Smooth muscle cell (in vitro differentiated cells): ENCODE results near the gene EPS15. TPM values are rescaled to one million over a fixed set of nuclear protein-coding genes. Genes with fewer than 3 reads are reported as not detected.

Source experiments
- DNase-seq: peaks from one replicate; lab custom pipeline; 2025; ENCODE audit not compliant: unreplicated experiment; lab: John Stamatoyannopoulos, UW
- H2AFZ ChIP-seq: fragments of 200-600 bp; sonication (generic); 2 replicates; pipeline ENCODE4 v1.6.0; 2016; ENCODE audit warnings: antibody characterized with exemption, low read depth, mild to moderate bottlenecking
- H3F3A ChIP-seq: fragments of 200-600 bp; sonication (generic); 2 replicates; pipeline ENCODE4 v1.6.0; 2017; ENCODE audit warnings: antibody characterized with exemption, low read depth
- H3K27ac ChIP-seq: fragments of 200-600 bp; sonication (generic); 2 replicates; pipeline ENCODE4 v1.5.1; 2016; ENCODE audit warnings: low read depth, mild to moderate bottlenecking
- H3K27me3 ChIP-seq: fragments of 200-600 bp; sonication (generic); 2 replicates; pipeline ENCODE4 v1.6.1; 2016; ENCODE audit warnings: low read depth, mild to moderate bottlenecking
- H3K36me3 ChIP-seq: fragments of 200-600 bp; sonication (generic); 2 replicates; pipeline ENCODE4 v1.5.1; 2016; ENCODE audit warnings: low read depth
- H3K4me1 ChIP-seq: fragments of 200-600 bp; sonication (generic); 2 replicates; pipeline ENCODE4 v1.5.1; 2016; ENCODE audit warnings: low read depth
- H3K4me2 ChIP-seq: fragments of 200-600 bp; sonication (generic); 2 replicates; pipeline ENCODE4 v1.6.0; 2016; ENCODE audit warnings: mild to moderate bottlenecking
- H3K4me3 ChIP-seq: fragments of 200-600 bp; sonication (generic); 2 replicates; pipeline ENCODE4 v1.5.1; 2016; ENCODE audit warnings: mild to moderate bottlenecking
- H3K79me2 ChIP-seq: fragments of 200-600 bp; sonication (generic); 2 replicates; pipeline ENCODE4 v1.6.0; 2016; ENCODE audit warnings: low read depth, mild to moderate bottlenecking
- H3K9ac ChIP-seq: fragments of 200-600 bp; sonication (generic); 2 replicates; pipeline ENCODE4 v1.6.0; 2016; ENCODE audit warnings: low read depth
- H3K9me3 ChIP-seq: fragments of 200-600 bp; sonication (generic); replicated peaks from 2 replicates; pipeline ENCODE4 v1.5.1; 2016; ENCODE audit warnings: low read depth
- H4K20me1 ChIP-seq: fragments of 200-600 bp; sonication (generic); 2 replicates; pipeline ENCODE4 v1.6.0; 2016; ENCODE audit warnings: low read depth
- WGBS: methylation state at CpG from one replicate; pipeline ENCODE4 v1.1.7; 2016; ENCODE audit warnings: low lambda C conversion rate; 5-methylcytosine and 5-hydroxymethylcytosine counted together
- polyA plus RNA-seq: library from polyadenylated mRNA; unstranded; fragments of >200 nt; fragmentation: Nextera tagmentation; extraction: Ambion mirVana; gene quantifications from 2 replicates; pipeline ENCODE4 v1.2.1, GENCODE V29; 2016
- total RNA-seq: library from RNA; depleted of rRNA; stranded (reverse); fragments of >200 nt; gene quantifications from 2 replicates; pipeline ENCODE4 v1.2.3, GENCODE V29; 2014
- TF ChIP-seq, protein P1 (sequence below): fragments of 200-600 bp; sonication (generic); IDR thresholded peaks from 2 replicates; pipeline ENCODE4 v1.5.1; 2017; ENCODE audit warnings: borderline replicate concordance, mild to moderate bottlenecking, antibody characterized with exemption; ENCODE audit not compliant: insufficient read depth, poor library complexity, severe bottlenecking

The EPS15 gene
- total and polyA plus RNA-seq, 2 experiments from 2014 or later: 9.0 to 54.3 TPM

DNA sequence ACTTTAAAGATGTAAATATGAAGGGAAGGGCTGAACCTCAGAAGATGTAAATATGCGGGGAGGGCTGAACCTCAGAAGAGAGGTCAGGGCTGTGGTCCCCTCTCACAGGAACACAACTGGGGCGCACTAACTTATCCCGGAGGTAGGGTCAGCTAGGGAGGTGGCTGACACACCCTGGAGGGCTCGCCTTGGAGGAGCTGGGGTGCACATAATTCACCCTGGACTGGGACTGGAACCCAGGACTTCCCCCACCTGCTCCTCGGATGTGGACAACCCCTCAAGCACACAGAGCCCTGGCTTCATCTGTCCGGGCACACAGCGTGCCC lies 174.8 kb downstream of the EPS15 start:
- H4K20me1 ChIP-seq: no peaks in the 10 kb centered on the region
- no peaks in the 10 kb centered on the region for H3K36me3 ChIP-seq
- TF ChIP-seq, protein P1, sequence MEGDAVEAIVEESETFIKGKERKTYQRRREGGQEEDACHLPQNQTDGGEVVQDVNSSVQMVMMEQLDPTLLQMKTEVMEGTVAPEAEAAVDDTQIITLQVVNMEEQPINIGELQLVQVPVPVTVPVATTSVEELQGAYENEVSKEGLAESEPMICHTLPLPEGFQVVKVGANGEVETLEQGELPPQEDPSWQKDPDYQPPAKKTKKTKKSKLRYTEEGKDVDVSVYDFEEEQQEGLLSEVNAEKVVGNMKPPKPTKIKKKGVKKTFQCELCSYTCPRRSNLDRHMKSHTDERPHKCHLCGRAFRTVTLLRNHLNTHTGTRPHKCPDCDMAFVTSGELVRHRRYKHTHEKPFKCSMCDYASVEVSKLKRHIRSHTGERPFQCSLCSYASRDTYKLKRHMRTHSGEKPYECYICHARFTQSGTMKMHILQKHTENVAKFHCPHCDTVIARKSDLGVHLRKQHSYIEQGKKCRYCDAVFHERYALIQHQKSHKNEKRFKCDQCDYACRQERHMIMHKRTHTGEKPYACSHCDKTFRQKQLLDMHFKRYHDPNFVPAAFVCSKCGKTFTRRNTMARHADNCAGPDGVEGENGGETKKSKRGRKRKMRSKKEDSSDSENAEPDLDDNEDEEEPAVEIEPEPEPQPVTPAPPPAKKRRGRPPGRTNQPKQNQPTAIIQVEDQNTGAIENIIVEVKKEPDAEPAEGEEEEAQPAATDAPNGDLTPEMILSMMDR: no peak
- no peaks in the 10 kb centered on the region for H3K79me2 ChIP-seq
- H3K9me3 ChIP-seq: no peaks in the 10 kb centered on the region
- H3K4me3 ChIP-seq: no peak overlapping the region
- peak overlapping the region; percentile 78 for H3K4me2 ChIP-seq
- no peak overlapping the region for H3K9ac ChIP-seq
- DNase-seq: no peak
- H3K27me3 ChIP-seq: peaks cover 42% of the 10 kb centered on the region
- no peak overlapping the region for H2AFZ ChIP-seq
- 81% methylated on average over 7 of the region's 7 CpGs for WGBS
- H3F3A ChIP-seq: no peaks in the 10 kb centered on the region
- no peak overlapping the region for H3K27ac ChIP-seq
- no peaks in the 10 kb centered on the region for H3K4me1 ChIP-seq

DNA sequence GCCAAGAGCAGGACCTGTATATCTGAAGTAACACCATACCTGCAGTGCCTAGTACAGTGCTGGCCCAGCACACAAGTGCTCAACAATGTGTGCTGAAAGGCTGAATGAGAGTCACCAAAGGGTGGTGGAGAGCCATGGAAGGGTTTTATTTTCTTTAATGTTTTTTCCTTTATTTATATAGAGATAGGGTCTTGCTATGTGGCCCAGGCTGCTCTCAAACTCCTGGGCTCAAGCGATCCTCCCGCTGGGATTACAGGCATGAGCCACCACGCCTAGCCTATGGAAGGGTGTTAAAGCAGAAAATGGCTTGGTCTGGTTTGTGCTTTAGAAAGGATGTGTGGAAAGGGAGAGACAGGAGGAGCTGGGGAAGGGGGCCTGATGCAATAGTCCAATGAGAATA lies 175.4 kb downstream of the EPS15 start:
- no peak overlapping the region for H3K27ac ChIP-seq
- 89% methylated on average over 3 of the region's 3 CpGs for WGBS

DNA sequence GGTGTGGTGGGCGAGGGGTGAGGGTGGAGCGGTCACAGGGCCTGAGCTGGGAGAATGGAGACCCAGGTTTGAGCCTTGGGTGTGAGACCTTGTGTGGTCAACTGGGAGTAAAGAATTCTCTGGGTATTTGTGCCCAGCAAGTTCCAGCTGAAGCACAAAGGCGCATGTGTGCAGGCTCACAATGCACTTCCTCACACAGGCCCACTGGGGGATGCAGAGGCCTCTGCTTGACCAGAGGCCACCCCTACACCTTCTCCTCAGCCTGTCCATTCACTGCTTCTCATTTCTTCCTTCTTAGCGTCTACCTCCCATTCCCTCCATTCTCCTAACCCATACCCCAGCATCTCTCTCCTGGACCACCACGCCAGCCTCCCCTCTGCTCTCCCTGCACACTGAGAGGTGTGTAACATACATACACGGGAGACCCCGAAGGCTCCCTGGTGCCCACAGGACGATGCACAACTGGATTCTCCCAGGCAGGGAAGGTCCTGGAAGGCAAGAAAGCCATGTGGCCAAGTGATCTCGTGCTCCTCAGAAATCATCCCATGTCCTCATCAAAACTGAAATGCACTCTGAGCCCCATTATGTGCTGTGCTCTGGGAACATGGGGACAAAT lies 176.4 kb downstream of the EPS15 start:
- Histone ChIP-seq H3K9me3 (no peaks in the 10 kb centered on the region), H3K36me3 (no peaks in the 10 kb centered on the region), H3K79me2 (no peaks in the 10 kb centered on the region), H4K20me1 (no peaks in the 10 kb centered on the region), H3K9ac (no peak overlapping the region), H3K27me3 (peaks cover 42% of the 10 kb centered on the region), H3K27ac (no peak overlapping the region), H3F3A (no peaks in the 10 kb centered on the region), H3K4me2 (no peak overlapping the region), H2AFZ (no peak overlapping the region), H3K4me1 (no peaks in the 10 kb centered on the region), H3K4me3 (no peak overlapping the region)
- WGBS: 91% methylated on average over 9 of the region's 9 CpGs
- no peak for DNase-seq
- TF ChIP-seq, protein P1: no peak

More for the DNA sequence above, 175.4 kb downstream of the EPS15 start:
- Histone ChIP-seq H3K4me1 (no peaks in the 10 kb centered on the region), H3K9ac (no peak overlapping the region), H3K4me2 (no peak overlapping the region), H3K9me3 (no peaks in the 10 kb centered on the region), H3K36me3 (no peaks in the 10 kb centered on the region), H3K79me2 (no peaks in the 10 kb centered on the region), H2AFZ (no peak overlapping the region), H4K20me1 (no peaks in the 10 kb centered on the region), H3K27me3 (peaks cover 42% of the 10 kb centered on the region), H3K4me3 (no peak overlapping the region), H3F3A (no peaks in the 10 kb centered on the region)
- TF ChIP-seq, protein P1: no peak
- no peak for DNase-seq

DNA sequence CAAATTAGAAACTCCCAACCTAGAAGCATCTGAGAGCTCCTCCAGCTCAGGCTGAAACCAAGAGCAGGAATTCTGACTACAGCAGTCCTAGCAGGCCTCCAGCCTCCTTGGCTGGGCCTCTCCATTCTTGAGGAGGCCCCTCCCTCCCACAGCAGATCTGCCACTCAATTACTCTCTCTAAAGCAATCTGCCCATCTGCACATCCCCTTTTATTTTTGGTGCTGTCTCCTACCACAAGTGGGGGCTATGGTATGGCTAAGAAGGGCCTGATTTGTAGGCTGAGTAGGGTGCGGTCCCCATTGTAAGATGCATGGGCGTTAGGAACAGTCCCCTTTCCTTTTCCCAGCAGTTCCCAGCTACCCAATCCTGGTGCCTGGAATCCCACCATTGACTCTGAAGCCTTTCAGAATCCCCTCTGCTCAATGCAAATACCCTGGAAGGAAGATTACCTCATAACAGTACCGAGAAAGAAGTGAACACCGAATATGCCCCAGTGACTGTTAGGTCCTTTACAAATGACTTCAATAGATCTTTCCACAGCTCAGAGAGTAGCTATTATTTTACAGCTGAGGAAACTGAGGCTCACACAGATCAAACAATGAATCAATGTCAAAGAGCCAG lies 177.1 kb downstream of the EPS15 start:
- H4K20me1 ChIP-seq: no peaks in the 10 kb centered on the region
- TF ChIP-seq, protein P1: no peak
- DNase-seq: no peak
- H3K4me2 ChIP-seq: no peak overlapping the region
- 92% methylated on average over 4 of the region's 4 CpGs for WGBS
- H2AFZ ChIP-seq: no peak overlapping the region
- H3K9ac ChIP-seq: no peak overlapping the region
- H3K27ac ChIP-seq: no peak overlapping the region
- H3F3A ChIP-seq: no peaks in the 10 kb centered on the region
- H3K4me3 ChIP-seq: no peak overlapping the region
- H3K27me3 ChIP-seq: peaks cover 42% of the 10 kb centered on the region
- H3K36me3 ChIP-seq: no peaks in the 10 kb centered on the region
- no peaks in the 10 kb centered on the region for H3K79me2 ChIP-seq
- no peaks in the 10 kb centered on the region for H3K4me1 ChIP-seq
- H3K9me3 ChIP-seq: no peaks in the 10 kb centered on the region
